HG03432 (cell line): ENCODE measurements around the gene AKAP7.

Experiments
- ATAC-seq: cut with Tn5 transposase; IDR thresholded peaks from one replicate; pipeline ENCODE4 v1.9.1; 2021; ENCODE audit warnings: mild to moderate bottlenecking, moderate library complexity; ENCODE audit not compliant: unreplicated experiment

The AKAP7 gene

GRCh38 chr6:131132360-131132759 lies 2.9 kb upstream of the AKAP7 start:
- no peak for ATAC-seq

DNA sequence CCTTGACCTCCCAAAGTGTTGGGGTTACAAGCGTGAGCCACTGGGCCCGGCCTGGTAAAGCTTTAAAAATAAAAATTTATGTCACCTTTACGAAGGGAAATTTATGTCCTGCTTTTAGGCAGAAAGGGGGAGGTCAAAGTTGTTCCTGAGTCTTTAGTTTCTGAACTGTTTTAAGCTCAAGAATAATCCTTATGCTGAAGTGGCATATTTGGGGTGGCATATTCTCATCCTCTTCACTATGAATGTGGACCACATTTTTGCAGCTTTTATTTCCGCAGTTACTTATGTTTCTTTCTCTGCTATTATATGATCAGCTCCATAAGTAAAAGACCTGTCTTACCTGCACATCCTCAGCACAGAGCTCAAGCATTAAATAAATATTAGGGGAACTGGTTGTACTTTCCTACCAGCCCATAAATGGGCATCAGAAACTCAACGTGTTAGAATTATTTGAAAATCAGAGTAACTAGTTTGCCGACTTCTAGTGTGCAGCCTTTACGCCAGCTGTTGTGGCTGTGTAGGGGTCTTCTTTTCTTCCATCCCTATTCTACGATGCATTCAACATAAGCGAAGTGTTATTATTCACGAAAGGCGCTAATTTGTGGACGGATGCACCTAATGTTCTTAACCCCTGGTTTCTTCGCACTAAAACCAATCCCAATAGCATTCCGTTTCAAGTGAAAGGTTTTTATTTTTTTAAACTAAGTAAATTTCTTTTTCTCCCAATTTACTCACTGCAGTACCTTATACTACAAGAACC lies 867 bp upstream of the AKAP7 start:
- no peak for ATAC-seq

GRCh38 chr6:131134980-131135243 lies 355 bp upstream of the AKAP7 start:
- ATAC-seq = no peak

GRCh38 chr6:131136021-131136786 lies 937 bp downstream of the AKAP7 start:
- no peak for ATAC-seq

DNA sequence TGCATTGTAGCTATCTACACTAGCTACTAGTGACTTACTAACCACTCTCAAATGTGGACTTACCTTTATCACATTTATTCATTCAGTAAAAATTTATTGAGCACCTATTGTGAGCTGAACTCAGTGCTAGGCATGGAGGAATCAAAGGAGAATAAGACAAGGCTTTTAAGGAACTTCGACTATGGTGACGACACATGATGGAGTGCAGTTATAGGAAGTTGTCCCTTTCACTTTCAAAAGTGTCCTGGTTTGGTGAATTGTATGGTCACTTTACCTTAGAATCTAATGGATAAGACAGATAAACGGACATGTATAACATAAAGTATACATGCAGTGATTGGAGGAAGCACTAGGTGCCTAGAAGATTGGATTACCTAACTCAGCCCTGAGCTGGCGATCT lies 4.3 kb downstream of the AKAP7 start:
- no peak for ATAC-seq

DNA sequence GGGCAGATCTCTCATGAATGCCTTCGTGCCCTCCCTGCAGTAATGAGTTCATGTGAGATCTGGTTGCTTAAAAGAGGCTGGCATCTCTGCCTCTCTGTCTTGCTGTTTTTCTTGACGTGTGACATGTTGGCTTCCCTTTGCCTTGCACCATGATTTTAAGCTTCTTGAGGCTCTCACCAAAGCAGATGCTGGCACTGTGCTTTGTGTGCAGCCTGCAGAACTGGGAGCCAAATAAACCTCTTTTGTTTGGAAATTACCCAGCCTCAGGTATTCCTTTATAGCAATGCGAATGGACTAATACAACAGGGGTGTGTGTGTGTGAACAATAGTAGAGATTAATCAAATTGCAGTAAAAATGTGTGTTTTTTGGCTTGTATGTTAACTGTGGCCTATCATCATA lies 8.1 kb downstream of the AKAP7 start:
- no peak for ATAC-seq

DNA sequence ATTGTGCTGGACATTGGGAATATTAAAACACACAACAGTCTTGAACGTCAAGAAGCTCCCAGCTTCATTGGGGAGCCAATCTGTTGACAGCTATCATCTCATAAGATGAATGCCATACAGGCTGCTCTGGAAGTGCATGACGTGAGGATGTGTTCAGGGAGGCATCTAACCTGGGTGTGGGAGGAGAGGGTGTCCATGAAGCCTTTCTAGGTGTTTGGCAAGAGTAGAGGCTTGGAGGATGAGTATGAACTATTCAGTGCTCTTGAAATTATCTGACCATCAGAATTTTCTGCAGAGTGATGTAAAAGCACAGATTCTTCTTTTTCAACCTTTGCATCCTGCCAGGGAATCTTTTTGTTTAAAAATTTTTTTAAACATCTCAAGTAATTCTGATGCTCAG lies 11.6 kb downstream of the AKAP7 start:
- ATAC-seq = no peak

DNA sequence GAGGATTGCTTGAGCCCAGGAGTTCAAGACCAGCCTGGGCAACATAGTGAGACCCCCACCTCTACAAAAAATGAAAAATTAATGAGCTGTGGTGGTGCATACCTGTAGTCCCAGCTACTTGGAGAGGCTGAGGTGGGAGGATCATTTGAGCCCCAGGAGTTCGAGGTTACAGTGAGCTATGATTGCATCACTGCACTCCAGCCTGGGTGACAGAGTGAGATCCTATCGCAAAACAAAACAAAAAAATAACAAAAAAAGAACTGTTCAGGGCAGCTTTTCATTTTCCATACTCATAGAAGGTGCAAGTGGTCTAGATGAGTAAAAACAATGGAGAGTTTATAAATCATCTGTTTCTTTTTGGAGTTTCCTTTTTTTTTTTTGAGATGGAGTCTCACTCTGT lies 21.1 kb downstream of the AKAP7 start:
- no peak for ATAC-seq

GRCh38 chr6:131159578-131159977 lies 24.3 kb downstream of the AKAP7 start:
- ATAC-seq = no peak

GRCh38 chr6:131160254-131160758 lies 25.0 kb downstream of the AKAP7 start:
- ATAC-seq = no peak

DNA sequence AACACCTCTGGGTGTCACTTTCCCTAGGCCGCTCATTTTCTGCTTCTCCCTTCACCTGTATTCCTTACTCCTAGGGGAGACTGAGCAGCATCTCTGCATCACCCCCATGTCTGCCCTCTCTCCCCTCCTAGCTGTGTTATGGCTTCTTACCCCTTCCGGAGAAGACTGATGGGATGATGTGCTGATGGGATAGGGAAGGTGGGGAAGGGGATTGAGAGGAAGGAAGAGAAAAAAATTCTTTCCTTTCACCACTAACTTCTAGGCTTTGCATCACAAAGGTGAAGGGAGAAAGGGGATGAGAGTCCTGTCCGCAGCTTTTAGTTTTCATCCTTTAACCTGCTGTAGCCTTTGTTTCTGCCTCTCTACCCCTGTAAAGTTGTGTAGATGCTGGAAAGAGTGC lies 26.7 kb downstream of the AKAP7 start:
- no peak for ATAC-seq

GRCh38 chr6:131163886-131164285 lies 28.6 kb downstream of the AKAP7 start:
- ATAC-seq = no peak

DNA sequence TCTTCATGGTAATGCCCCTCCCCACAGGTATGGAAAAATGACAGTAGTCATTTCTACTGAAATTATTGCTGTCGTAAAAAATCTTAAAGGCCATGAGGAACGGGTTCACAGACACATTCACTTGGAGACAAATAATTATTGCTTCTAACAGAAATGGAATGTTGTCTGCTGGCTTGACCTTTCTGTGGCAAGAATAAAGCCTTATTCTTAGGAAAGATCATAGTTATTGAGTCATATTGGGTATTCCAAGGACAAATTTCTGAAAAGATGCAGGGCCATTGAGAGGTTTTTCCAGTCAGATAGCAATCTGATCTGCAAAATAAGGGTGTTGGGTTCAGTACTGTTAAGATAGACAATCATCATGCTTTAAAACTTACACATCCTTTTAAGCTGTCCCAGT lies 29.2 kb downstream of the AKAP7 start:
- ATAC-seq = no peak

GRCh38 chr6:131167773-131168172 lies 32.5 kb downstream of the AKAP7 start:
- ATAC-seq = no peak

DNA sequence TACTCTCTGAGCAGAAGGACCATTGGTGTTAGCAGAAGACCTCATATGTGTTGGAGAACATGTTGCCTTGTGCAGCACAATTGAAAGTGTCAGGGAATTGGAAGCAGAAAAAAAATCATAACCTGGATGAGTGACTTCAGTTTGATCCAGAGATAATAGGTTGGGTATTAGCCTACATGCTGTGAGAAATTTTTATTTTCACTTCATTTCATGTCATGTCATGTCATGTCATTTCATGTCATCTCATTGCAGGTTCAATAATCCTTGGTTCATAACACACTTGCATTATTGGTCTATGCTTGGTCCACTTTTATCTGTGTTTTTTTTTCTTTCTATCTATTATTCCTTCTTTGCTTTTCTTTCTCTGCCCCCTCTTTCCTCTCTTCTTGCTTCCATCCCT lies 34.3 kb downstream of the AKAP7 start:
- ATAC-seq = no peak

DNA sequence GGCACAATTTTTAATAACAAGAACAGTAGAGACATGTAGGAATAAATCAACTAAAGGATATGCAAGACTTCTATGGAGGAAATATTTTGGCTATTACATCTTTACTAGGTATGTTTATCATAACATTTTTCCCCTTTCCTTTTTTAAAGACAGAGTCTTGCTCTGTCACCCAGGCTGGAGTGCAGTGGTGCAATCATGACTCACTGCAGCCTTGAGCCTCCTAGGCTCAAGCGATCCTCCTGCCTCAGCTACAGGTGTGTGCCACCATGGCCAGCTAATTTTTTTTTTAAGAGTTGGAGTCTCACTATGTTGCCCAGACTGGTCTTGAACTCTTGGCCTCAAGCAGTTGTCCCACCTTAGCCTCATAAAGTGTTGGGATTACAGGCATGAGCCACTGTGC lies 37.0 kb downstream of the AKAP7 start:
- ATAC-seq = no peak

DNA sequence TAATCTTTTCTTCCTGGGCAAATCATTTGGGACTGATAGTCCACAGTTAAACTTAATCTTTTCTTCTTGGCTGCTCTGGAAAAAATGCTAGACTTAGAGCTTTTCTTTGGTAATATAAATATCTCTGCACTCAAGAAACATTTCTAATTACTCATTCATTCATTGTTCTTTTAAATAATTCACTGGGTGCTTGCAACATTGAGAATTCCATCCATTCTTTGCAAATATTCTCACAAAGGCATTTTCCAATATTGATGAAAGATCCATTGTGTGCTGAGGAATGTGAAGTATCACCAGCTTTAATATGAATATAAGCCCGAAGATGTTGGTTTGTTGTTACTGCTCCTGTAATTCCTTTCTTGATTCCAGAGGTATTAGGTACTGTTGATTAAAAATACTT lies 38.4 kb downstream of the AKAP7 start:
- no peak for ATAC-seq

GRCh38 chr6:131175564-131175963 lies 40.3 kb downstream of the AKAP7 start:
- ATAC-seq = no peak

DNA sequence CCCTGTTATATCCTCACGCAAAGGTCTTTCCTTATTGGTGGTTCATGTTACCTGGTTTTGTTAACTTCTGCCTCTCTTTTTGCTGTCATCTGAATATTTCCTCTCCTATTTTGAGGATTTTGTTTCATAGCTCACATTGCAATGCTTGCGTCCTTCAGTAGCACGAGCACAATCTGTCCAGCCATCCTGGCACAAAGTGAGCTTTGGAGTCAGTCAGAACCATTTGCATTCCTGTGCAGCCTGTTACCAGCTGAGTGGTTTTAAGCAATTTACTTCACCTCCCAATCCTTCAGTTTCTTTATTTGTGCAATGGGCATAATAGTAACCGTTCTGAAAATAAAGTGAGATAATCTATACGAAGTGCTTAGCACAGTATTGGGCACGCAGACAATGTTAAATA lies 42.7 kb downstream of the AKAP7 start:
- ATAC-seq = no peak

DNA sequence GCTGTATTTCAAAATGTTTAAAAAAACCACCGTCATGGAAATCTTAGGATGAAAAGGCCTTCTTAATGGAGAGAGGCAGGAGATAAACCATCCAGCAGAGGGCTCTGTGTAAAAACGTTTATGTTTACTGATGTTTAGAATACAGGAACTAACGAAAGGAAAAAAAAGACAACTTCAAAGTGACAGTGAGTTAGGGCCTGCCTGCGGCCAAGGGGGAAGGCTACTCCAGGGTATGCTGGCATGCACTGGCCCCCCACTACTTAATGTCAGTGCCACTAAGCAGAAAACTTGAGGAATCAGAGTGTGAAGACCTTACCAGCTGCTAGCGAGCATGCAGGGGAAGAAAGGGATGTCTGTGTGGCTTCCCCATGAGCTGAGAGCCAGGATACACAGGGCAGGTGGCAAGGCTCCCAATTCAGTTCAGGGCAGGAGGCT lies 47.7 kb downstream of the AKAP7 start:
- ATAC-seq = peak; percentile 78

- ATAC-seq = no peak
Measured at GRCh38 chr6:131183427-131184095, 48.3 kb downstream of the AKAP7 start.

DNA sequence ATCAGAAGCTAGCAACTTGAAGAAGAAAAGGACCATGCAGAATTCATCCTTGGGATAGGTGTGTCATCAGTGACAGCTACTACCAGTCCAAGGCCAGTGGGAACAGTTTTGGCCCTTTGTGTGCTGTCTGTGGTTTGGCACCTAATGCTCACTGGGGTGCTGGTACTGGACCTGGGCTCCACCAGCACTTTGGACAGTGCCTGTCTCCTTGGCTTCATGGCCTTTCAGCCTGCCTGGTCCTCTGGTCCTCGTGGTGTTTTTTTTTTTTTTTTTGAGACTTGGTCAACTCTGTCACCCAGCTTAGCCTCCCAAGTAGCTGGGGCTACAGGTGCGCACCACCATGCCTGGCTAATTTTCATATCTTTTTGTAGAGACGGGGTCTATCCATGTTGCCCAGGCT lies 56.3 kb downstream of the AKAP7 start:
- ATAC-seq = no peak
